G401.6 (cell line): ENCODE results near the gene NFATC1.

Experiments used
- FAIRE-seq: peaks from 2 replicates; lab custom pipeline; 2012; peaks lifted over from hg19 to GRCh38; lab: Jason Lieb, UNC

NFATC1 gene

DNA sequence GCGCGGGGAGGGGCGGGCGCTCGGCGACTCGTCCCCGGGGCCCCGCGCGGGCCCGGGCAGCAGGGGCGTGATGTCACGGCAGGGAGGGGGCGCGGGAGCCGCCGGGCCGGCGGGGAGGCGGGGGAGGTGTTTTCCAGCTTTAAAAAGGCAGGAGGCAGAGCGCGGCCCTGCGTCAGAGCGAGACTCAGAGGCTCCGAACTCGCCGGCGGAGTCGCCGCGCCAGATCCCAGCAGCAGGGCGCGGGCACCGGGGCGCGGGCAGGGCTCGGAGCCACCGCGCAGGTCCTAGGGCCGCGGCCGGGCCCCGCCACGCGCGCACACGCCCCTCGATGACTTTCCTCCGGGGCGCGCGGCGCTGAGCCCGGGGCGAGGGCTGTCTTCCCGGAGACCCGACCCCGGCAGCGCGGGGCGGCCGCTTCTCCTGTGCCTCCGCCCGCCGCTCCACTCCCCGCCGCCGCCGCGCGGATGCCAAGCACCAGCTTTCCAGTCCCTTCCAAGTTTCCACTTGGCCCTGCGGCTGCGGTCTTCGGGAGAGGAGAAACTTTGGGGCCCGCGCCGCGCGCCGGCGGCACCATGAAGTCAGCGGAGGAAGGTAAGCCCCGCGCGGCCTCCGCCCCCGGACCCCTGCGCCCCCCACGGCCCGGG, at the start of gene NFATC1:
Gene NFATC1 (plus strand): TSS at position 170 of the 644 bp plus-strand sequence. CDS start 295 bp downstream, at position 465.
- FAIRE-seq, result no peak

DNA sequence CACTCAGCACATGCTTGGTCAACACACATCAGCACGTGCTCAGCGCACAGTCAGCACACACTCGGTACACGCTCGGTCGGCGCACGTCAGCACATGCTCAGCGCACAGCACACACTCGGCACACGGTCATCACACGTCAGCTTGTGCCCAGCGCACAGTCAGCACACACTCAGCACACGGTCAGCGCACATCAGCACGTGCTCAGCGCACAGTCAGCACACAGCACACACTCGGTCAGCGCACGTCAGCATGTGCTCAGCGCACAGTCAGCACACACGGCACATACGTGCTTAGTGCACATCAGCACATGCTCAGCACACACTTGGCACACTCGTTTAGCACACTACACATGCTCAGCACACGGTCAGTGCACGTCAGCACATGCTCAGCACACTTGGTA, 49.7 kb upstream of the NFATC1 start:
- no peak for FAIRE-seq

DNA sequence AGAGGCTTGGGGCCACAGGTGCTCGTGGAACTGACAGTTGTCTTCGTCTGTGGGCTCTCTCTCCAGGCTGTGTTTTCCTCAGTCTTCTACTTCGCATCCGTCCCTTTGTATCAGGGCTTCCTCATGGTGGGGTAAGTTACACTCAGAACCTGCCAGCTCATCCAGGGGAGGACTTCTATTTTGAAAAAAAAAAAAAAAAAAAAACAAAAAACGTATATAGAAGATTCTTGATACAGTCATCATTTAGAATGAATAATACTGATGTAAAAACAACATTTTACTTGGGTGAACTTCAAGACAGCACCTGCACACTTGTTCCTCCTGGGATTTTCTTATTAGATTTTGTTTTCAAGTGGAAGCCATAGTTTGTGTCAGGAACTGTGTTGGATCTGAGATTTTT, 47.7 kb upstream of the NFATC1 start:
- FAIRE-seq, result no peak

- FAIRE-seq, result no peak
Measured at GRCh38 chr18:79352432-79352831, 43.3 kb upstream of the NFATC1 start.

DNA sequence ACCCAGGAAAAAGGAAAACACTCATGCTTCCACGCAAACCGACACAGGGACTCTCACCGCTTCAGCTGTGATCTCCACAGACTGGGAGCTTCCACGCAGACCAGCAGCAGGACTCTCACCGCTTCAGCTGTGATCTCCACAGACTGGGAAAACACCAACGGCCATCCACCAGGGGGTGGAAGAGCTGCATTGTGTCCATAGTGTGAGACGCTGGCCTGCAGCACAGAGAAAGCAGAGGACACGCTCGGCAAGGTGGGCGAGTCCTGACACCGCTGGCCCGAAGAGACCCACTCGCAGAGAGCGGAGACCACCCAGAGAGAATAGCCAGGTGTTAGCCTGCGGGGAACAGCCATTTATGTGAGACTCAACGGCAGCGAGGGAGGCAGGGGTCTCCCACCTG, 42.5 kb upstream of the NFATC1 start:
- no peak for FAIRE-seq

DNA sequence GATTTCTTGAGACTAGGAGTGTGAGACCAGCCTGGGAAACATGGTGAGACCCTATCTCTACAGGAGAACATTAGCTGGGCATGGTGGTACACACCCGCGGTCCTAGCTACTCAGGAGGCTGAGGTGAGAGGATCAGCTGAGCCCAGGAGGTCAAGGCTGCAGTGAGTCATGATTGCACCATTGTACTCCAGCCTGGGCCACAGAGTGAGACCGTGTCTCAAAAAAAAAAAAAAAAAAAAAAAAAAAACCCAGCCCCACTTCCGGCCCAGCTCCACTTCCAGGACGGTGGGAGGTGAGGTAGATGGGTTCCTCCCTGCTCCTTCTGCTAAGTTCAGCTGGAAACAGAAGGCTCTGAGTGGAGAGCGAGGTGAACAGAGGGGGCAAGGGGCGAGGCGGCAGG, 41.4 kb upstream of the NFATC1 start:
- no peak for FAIRE-seq

- no peak for FAIRE-seq
Measured at GRCh38 chr18:79355433-79356335, 40.0 kb upstream of the NFATC1 start.

DNA sequence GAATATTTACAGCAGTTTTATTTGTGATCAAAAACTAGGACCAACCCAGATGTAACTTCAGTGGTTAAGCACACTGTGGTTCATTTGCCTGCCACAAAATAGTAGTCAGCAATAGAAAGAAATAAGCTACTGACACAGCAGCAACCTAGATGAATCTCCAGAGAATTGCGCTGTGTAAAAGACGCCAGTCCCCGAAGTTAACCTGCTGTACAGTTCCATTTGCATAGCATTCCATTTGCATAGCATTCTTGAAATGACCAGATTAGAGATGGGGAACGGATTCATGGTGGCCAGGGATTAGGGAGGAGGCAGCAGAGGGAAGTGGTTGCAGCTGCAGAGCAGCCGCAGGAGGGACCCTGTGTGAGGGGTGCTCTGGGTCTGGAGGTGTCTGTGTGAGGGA, 39.3 kb upstream of the NFATC1 start:
- FAIRE-seq, result no peak

DNA sequence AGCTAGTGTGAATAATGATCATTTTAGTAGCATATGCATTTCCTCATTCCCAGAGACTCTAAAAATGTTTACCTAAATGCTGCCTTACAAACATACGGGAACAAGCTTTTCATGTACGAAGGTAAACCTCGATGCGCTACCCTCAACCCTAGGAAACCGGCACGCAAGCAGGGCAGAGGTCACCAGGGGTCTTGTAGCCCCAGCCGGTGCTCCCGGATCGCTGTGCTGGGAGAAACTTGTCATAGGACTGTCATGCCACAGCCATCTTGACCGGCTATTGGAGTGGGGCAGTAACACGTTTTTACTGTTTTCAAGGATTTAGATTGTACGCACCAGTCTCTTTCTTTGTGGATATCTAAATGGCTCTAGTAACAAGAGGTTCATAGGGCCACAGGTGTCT, 34.8 kb upstream of the NFATC1 start:
- no peak for FAIRE-seq

DNA sequence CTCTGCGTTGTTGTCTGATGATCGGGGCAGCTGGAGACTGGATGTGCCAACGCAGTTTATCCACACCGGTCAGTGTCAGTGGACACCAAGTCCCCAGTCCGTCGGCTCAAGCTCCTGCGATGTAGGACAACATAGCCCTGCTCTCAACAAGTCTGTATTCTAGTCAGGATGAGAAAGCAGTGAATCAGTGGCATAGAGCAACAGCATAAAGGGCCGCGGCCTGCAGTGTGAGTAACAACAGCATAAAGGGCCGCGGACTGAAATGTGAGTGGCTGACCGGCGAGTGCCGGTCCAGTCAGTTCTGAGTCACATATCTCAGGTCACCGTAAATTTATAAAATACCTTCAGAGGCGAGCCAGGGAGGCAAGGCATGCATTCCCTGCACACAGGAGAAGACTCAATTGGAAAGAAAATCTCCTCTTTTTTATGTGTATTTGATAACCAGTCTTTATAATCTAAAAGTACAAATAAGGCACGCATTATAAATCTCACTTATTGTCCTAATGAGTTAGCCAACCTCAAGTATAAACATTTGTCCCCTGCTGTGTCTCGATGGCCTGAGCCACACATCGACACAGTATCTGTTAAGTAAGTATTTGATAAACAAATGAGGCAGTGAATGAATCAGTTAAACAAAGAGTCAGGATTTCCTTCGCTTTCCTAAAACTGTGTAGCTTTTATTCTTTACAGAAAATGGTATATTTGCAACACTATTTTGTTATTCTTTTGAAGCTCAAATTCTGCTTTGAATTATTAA, 33.8 kb upstream of the NFATC1 start:
- FAIRE-seq, result no peak

DNA sequence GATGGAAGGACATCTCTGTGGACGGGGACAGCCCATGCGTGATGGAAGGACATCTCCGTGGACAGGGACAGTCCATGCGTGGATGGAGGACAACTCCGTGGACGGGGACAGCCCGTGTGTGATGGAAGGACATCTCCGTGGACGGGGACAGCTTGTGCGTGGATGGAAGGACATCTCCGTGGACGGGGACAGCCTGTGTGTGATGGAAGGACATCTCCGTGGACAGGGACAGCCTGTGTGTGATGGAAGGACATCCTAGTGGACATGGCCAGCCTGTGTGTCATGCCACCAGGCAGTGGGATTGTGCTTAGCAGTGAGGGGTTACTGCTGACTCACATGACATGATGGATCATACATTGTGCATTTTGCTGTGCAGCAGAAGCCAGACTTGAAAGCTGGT, 30.0 kb upstream of the NFATC1 start:
- no peak for FAIRE-seq

- FAIRE-seq, result no peak
Measured at GRCh38 chr18:79366177-79367094, 29.3 kb upstream of the NFATC1 start.

DNA sequence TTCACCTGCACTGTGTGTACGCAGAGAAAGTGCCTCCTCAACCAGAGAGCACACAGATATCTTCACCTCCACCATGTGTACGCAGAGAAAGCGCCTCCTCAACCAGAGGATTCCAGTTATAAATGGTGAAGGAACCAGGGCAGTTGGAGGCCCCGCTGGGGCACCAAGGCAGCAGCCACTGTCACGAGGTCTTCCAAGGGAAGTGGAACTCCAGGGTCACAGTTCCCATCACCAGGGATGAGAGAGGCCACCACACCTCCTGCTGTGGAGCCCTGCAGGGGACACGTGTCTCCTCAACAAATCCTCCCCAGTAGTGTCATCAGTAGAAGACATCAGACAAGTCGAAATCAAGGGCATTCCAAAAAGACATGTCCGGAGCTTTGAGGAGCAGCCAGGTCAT, 28.2 kb upstream of the NFATC1 start:
- FAIRE-seq, result no peak

GRCh38 chr18:79367989-79368388, 27.7 kb upstream of the NFATC1 start:
- FAIRE-seq, result no peak

DNA sequence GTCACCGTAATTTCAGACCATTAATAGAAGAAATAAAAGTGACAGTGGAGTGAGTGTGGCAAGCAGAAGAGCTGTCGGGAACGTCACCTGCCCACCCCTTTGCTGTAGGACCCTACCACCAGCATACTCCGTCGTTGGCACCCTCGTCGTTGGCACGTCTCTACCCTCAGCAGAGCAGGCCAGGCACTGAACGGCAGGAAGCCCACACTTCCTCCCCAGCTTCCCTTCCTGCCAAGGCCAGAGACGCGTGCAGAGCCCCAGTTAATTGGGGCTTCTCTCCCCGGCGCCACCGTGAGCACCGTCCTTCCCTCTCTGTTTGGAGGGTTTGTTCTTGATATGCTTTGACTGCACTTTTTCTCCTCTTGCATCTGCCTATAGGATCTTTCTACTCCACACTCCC, 27.0 kb upstream of the NFATC1 start:
- no peak for FAIRE-seq

- no peak for FAIRE-seq
Measured at GRCh38 chr18:79371561-79372121, 24.1 kb upstream of the NFATC1 start.

DNA sequence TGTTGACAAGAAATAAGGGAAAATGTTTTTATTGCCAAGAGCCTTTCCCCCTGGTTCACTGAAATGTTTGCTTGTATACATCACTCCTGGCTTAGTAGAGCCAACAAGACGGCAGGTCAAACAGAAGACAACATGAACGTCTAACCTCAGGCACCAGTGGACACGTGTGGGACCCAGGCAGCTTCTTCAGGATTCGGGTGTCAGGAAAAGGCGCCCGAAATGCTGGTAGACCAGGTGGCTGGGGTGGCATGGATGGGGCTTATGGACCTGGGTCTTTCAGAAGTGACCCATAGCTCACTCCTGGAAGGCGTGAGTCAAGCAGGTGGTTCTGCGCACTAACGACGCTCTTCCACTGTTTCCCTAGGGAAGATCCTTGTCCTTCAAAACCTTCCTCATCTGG, 23.3 kb upstream of the NFATC1 start:
- FAIRE-seq, result no peak

DNA sequence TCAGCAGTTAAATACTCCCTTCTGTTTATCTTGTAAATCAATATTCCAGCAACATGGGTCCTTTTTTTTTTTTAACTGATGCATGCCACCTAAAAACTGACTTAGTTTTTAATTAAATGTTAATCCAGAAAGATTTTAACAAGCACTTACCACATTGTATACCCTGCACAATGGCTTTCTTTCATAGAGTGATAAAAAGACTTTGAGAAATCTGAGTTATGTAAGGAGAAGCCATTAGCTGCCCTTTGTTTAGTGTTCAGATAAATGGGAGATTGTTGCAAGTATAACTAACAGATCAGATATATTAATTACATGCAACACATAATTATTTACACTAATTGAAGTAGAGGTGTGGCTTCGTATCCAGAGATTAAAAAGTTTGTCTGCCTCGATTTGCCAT, 22.7 kb upstream of the NFATC1 start:
- FAIRE-seq, result no peak

DNA sequence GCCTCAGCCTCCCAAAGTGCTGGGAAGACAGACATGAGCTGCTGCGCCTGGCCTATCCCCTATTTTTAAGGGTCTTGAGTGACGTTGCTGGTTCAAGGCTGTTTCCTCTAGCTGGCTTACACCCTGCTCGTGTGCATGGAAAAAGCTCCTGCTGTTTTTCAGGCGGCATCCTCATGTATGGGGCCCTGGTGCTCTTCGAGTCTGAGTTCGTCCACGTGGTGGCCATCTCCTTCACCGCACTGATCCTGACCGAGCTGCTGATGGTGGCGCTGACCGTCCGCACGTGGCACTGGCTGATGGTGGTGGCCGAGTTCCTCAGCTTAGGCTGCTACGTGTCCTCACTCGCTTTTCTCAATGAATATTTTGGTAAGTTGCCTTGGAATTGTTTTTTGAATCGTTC, 22.0 kb upstream of the NFATC1 start:
- FAIRE-seq, result no peak

DNA sequence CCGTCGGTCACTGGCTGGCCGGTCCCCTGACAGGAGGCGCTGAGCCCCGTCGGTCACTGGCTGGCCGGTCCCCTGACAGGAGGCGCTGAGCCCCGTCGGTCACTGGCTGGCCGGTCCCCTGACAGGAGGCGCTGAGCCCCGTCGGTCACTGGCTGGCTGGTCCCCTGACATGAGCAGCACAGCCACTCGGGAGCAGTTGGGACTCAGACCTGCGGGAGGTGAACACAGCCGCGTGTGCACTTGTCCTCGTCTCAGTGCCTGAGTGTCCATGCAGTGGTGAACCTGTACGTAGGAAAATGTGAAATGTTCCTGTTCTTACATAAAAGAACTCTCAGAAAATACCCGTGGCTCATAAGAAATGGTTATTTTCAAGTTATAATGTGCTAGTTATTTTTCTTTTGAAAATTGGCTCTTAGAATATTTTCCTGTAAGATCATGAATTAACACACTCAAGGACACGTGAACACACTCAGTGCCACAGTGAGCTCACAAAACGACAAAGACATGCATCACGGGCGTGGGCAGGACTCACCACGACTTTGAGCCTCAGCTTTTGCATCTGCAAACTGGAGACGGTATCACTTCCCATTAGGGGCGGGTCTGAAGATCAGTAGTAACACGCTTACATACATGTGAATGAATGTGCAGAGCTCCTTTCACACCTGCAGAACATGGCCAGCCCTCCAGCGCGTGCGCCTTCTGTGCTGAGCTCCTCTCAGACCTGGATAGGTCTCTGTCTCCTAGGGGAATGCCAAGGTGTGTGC, 21.1 kb upstream of the NFATC1 start:
- FAIRE-seq, result no peak
